AG04450 (cell line): ENCODE measurements around the gene ANKRD28. TPM values are rescaled to one million over a fixed set of nuclear protein-coding genes. Genes with fewer than 3 reads are reported as not detected.

Experiments used
- CTCF ChIA-PET: fragments of 300-600, 350-600 bp; formaldehyde crosslinking; extraction: SDS; loops from one replicate; lab custom pipeline; 2022; ENCODE audit warnings: antibody characterized with exemption, inconsistent platforms; lab: Charles Lee
- POLR2A ChIA-PET: fragments of 350-600 bp; formaldehyde crosslinking; extraction: SDS; loops from one replicate; lab custom pipeline; 2021; ENCODE audit warnings: antibody characterized with exemption, inconsistent platforms; lab: Yijun Ruan, JAX
- DNase-seq: peaks from one replicate; pipeline ENCODE4 v3.0.0-alpha.2; 2011; ENCODE audit warnings: low read depth, low spot score
- H3K27ac ChIP-seq: one replicate; pipeline ENCODE4 v1.5.1; 2012; ENCODE audit warnings: low read depth, low read length, control low read depth
- H3K27me3 ChIP-seq: one replicate; pipeline ENCODE4 v1.6.0; 2012; ENCODE audit warnings: low read length; ENCODE audit not compliant: control insufficient read depth, insufficient read depth
- H3K4me3 ChIP-seq: 2 replicates; pipeline ENCODE4 v1.5.1; 2011; ENCODE audit warnings: mild to moderate bottlenecking, low read depth, low read length, control low read depth
- H3K9me3 ChIP-seq: 2 replicates; pipeline ENCODE4 v1.5.1; 2012; ENCODE audit warnings: low read length; ENCODE audit not compliant: control insufficient read depth, insufficient read depth
- CTCF ChIP-seq: IDR thresholded peaks from 2 replicates; pipeline ENCODE4 v1.5.1; 2011; ENCODE audit warnings: low read depth, low read length, control low read depth, inconsistent platforms
- polyA plus RNA-seq: library from polyadenylated mRNA; depleted of rRNA; stranded (reverse); fragments of >200 nt; gene quantifications from 2 replicates; pipeline ENCODE4 v1.2.3, GENCODE V29; 2011

The ANKRD28 gene
- polyA plus RNA-seq, 1 experiment, result 134 TPM

GRCh38 chr3:15794842-15795650, 2.7 kb downstream of the ANKRD28 start:
- ChIA-PET POLR2A (no interaction called here), CTCF (no interaction called here)
- DNase-seq, result no peak
- no peaks in the 10 kb centered on the region for H3K27me3 ChIP-seq
- H3K27ac ChIP-seq, result no peak overlapping the region
- H3K9me3 ChIP-seq, result no peaks in the 10 kb centered on the region
- H3K4me3 ChIP-seq, result peak overlapping the region; percentile 71
- peak; percentile 39 for TF ChIP-seq CTCF

- ChIA-PET CTCF (no interaction called here), POLR2A (no interaction called here)
- no peaks in the 10 kb centered on the region for H3K27me3 ChIP-seq
- DNase-seq, result peak; percentile 36
- no peaks in the 10 kb centered on the region for H3K9me3 ChIP-seq
- H3K27ac ChIP-seq, result no peak overlapping the region
- H3K4me3 ChIP-seq, result peak overlapping the region; percentile 71
- TF ChIP-seq CTCF, result no peak
Measured at GRCh38 chr3:15794303-15794771, 3.4 kb downstream of the ANKRD28 start.

- no peak for DNase-seq
- ChIA-PET CTCF (no interaction called here), POLR2A (no interaction called here)
- no peak for TF ChIP-seq CTCF
- Histone ChIP-seq H3K4me3 (no peak overlapping the region), H3K27me3 (no peaks in the 10 kb centered on the region), H3K27ac (no peak overlapping the region), H3K9me3 (no peaks in the 10 kb centered on the region)
Measured at GRCh38 chr3:15791525-15791924, 6.3 kb downstream of the ANKRD28 start.

- TF ChIP-seq CTCF, result no peak
- no peaks in the 10 kb centered on the region for H3K27me3 ChIP-seq
- no peaks in the 10 kb centered on the region for H3K9me3 ChIP-seq
- H3K4me3 ChIP-seq, result no peak overlapping the region
- DNase-seq, result no peak
- H3K27ac ChIP-seq, result no peak overlapping the region
- POLR2A ChIA-PET, result no interaction called here
- CTCF ChIA-PET, result interaction anchor here (0.9 to 1.0 kb wide), 2 partner anchors 12 to 65 kb away, joined by 3 read pairs; no protein-coding TSS in a partner anchor
Measured at GRCh38 chr3:15787941-15788340, 9.8 kb downstream of the ANKRD28 start.

- POLR2A ChIA-PET, result no interaction called here
- CTCF ChIA-PET, result interaction anchor here (0.7 to 1.0 kb wide), 3 partner anchors 12 to 64 kb away, joined by 3 read pairs; no protein-coding TSS in a partner anchor
- no peak for DNase-seq
- TF ChIP-seq CTCF, result no peak
- H3K27ac ChIP-seq, result no peak overlapping the region
- no peak overlapping the region for H3K4me3 ChIP-seq
- H3K9me3 ChIP-seq, result no peaks in the 10 kb centered on the region
- no peaks in the 10 kb centered on the region for H3K27me3 ChIP-seq
Measured at GRCh38 chr3:15787526-15787925, 10.3 kb downstream of the ANKRD28 start.
